Stimulated activated CD4-positive, alpha-beta T cell treated with anti-CD3 and anti-CD28 coated beads, Interleukin-4, amount 100 ng/mL, for 4 hours (primary cell): ENCODE results near the gene TYMS.
A peak's percentile ranks its signal among the peaks of the same experiment; 100 is the strongest.

Experiments used
- DNase-seq, 2 experiments: peaks; one replicate each; pipeline ENCODE4 v3.0.0-alpha.2; 2020

The TYMS gene

DNA sequence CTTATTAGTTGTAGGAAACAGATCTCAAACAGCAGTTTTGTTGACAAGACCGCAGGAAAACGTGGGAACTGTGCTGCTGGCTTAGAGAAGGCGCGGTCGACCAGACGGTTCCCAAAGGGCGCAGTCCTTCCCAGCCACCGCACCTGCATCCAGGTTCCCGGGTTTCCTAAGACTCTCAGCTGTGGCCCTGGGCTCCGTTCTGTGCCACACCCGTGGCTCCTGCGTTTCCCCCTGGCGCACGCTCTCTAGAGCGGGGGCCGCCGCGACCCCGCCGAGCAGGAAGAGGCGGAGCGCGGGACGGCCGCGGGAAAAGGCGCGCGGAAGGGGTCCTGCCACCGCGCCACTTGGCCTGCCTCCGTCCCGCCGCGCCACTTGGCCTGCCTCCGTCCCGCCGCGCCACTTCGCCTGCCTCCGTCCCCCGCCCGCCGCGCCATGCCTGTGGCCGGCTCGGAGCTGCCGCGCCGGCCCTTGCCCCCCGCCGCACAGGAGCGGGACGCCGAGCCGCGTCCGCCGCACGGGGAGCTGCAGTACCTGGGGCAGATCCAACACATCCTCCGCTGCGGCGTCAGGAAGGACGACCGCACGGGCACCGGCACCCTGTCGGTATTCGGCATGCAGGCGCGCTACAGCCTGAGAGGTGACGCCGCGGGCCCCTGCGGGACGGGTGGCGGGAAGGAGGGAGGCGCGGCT is at the start of gene TYMS:
Gene TYMS, plus strand, starts transcription at position 343 of the 690 bp plus-strand sequence. Its CDS starts 90 bp downstream, at position 433.
- DNase-seq: peak in 1 of 2 experiments; percentile 21

DNA sequence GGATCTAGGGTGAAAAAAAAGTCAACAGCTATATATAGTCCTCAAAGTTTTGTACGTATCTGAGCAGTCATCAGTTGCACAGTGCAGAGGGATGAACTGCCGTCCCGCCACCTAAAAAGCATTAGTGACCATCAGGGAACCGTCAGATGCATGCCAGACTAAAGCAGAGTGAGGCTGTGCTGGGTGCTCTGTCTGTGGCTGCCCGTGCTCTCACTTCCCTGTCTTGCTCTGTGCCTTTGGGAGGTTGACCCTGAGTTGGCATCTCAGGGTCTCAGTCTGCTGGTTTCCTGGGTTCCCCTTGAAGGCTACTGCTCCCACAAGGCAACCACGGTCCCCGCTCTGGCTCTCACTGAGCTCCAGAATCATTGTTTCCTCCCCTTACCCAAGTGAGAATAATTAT is 49.5 kb upstream of the TYMS start:
- no peak for DNase-seq

DNA sequence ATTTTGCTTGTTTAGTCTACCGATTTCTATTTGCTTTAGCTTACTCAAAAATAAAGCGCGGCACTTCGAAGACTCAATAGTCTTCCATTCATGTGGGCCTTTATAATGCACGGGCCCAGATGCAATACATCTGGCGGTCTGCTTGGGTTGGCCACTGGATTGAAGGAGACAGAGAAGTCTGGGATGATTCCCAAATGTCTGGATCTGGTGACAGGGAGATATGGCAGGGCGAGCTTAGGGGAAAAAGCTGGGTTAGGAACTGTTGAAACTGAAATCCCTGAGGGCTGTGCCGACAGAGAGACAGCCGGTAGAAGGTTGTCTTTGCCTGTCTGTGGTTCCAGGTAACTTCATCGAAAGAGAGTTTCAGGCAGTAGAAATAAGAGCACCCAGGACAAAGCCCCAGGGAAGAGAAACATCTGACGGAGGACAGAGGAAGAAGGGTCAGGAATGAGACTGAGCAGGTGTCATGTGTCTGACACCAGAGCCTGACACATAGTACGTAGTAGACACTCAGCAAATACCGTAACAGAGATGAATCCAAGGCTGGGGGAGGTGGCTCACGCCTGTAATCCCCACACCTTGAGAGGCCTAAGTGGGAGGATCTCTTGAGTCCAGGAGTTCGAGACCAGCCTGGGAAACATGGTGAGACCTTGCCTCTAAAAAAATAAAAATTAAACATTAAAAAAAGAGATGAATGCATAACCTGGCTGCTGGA is 47.1 kb upstream of the TYMS start:
- no peak for DNase-seq

DNA sequence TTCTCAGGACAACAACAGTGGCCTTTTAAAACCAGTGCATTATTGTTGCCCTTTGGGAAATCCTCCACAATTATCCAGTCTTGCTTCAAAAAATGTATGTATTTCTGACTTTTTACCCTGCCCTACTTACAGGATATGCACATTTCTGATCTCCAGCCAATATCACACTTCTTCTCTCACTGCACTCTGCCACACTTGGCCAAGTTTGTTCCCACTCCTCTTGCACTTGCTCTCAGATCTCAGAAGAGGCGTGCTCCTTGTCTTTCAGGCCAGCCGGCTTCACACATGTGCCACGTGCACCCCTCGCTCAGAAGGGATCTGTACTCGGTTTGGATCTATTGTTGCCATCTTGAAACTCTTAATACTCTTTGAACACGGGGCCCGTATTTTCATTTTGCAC is 45.3 kb upstream of the TYMS start:
- DNase-seq: no peak

DNA sequence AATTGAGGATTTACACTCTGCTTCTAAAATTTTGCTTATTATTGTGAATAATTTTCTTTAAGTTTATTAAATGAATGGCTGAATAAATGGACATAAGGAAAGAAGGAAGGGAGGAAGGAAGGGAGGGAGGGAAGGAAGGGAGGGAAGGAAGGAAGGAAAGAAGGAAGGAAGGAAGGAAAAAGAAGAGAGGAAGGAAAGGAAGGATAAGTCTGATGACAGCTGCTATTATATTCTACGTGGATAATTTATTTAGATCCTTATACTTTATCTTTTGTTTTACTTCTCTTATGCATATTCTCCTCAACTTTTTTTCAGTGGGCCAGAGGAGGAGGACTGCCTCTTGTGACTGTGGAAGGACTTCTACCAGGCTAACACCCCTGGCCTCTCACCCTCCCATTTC is 43.3 kb upstream of the TYMS start:
- no peak for DNase-seq

DNA sequence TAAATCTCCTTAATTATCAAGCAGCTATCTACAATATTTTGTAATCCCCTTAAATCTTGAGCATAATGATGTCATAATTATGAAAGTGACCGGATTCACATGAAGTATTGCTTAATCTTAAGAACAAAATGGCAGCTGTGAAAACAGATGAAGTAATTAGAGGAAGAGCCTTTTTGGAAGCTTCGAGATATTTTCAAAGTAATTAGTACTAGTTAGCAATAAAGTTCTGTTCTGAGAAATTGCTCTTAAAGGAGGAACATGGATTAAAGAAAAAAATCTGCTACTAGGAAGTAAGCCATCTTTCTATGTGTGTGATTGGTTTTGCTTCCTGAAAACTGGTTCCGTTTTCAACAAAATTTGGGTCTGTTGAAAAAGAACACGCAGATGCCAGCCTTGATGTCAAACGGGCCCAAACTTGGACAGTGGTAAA is 42.3 kb upstream of the TYMS start:
- DNase-seq: no peak

GRCh38 chr18:615773-616172 is 41.7 kb upstream of the TYMS start:
- no peak for DNase-seq

- no peak for DNase-seq
Measured at GRCh38 chr18:616380-616995, 41.0 kb upstream of the TYMS start.

DNA sequence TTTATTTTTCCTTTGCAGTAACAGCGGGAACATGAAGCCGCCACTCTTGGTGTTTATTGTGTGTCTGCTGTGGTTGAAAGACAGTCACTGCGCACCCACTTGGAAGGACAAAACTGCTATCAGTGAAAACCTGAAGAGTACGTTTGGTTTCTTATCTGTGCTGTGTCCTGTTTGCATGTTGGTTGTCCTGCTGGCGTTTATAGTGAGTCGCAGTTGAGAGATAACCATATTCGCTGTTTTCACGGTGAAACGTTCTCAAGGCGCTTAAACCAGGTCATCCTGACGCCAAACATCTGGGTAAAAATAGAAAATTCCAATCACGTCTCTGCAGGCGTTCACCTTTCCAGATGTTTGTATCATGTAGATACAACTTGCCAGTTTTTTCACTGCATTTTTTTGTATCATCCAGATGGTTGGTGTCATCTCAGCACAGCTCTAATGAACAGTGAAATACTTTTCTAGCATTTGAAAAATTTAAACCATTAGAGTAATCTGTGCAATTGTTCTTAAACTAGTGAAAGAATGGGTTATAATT is 39.4 kb upstream of the TYMS start:
- DNase-seq: no peak

GRCh38 chr18:618618-619017 is 38.8 kb upstream of the TYMS start:
- no peak for DNase-seq

DNA sequence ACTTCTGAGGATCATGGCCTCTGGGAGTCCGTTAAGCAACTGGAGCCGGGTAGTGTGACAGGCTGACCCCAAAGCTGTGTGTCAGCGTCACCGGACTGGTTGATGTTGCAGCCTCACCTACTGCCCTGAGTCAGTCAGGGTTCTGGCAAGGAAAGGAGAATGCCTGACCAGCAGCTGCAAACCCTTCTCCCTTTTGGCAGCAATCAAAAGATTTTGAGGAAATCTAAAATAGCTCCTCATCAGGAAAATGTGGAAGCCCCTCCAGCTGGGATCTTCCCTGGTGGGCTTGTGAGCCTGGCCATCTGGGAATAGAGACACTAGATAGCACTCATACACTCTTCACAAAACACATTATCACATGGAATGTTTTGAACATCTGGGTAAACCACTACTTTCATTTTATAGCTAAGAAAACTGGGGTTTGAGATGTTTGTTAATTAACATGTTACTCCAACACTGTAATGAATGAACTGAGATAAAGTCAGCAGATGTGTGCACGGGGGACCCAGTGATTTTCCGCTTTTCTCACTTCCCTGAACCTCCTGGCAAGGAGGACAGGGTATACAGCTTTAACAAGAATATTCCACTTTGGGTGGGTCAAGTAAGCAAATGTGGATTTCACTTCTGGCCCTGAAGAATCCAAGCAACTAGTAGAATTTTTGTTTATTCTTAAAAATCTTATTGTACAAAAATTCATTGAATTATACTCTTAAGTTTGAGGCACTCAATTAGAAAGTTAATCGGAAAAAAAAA is 36.0 kb upstream of the TYMS start:
- no peak for DNase-seq

DNA sequence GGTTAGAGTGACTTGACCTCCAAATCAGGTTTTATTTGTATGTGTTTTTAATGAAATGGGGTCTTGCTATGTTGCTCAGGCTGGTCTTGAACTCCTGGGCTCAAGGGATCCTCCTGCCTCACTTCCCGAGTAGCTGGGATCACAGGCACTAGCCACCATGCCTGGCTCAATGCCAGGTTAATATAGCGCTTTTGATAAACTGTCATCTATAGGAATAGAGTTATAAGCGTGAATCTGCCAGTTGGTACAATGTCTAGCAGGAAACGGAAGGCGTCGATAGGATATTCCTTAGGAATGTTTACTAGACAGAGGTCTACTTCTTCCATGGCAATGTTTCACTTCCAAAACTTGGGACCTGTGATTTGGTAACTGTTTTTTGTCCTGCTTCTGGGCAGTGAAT is 35.2 kb upstream of the TYMS start:
- no peak for DNase-seq

DNA sequence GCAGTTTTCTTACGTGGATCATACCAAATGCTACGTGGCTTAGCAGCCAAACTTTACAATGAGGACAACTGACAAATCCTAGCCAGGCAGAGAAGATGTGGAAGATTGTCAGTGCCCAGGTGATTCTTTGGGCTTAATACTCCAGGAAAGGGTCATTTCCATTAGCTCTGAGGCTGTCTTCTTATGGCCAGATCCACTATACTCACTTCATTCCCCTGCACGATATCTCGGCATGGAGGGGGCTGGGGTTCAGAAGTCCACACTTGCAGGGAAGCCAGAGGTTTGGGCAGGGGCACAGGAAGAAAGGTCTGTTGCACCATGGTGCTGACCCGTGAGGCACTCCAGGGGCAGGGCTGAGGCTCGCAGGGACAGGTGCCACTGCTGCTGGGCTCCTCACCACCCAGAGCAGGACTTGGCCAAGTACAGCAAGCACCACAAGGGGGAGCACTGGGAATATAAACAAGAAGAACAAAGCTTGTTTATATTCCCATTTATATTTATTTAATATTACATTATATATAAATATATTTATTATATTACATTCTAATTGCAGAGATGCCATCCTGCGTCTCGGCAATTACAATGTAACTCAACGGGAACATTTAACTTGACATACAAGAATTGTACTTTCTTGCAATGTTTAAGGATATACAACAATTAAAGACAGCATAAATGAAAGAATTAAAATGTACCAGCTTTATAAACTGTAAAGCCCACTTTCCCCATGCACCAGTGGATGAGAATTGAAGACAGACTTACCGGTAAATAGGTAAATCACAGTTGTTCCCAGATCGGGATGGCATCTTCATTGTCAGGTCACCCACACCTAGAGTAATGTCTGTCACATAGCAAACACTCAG is 33.5 kb upstream of the TYMS start:
- peak; percentile 51 to 54 for DNase-seq

DNA sequence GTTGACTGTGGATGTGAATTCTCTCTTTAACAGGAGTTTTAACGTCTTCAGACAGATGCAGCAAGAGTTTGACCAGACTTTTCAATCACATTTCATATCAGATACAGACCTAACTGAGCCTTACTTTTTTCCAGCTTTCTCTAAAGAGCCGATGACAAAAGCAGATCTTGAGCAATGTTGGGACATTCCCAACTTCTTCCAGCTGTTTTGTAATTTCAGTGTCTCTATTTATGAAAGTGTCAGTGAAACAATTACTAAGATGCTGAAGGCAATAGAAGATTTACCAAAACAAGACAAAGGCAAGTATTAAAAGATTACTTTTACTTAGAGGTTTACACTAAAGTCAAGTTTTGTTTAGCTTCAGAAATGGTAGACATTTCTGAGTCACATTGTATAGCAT is 30.2 kb upstream of the TYMS start:
- no peak for DNase-seq

DNA sequence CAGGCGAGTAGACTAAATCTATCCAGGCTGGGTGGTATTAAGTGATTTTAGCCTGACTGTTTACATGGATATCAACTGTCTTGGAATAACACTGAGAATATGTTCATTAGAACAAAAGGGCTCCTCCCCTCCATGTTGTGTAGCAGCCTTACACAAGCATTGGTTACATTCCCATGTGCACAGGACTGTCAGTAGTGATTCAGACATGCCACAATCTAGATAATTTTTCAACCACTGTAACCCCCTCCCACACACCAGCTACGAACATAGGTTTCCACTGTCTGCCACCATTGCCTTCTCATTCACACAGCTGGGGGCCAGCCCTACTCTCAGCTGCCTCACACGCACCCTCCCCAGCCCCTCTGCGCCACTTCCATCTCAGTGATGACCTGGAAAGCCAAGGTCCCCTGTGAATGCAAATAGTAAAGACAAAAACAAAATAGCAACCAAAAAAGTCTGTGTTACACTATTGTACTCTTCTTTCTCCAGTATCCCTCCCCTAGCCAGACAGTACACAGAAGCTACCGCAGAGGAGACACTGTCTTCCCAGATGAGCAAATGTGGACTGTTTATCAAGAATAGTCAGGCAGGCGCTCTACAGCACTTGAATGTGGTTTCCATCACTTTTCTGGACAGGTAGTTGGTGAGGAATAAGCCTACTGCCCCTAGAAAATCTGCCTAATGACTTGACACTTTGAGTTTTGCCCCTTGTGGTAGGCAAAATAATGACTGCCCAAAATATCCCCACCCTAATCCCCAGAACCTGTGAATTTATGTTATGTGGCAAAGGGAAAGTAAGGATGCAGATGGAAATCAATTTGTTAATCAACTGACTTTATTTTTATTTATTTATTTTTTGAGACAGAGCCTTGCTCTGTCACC is 27.9 kb upstream of the TYMS start:
- peak in 1 of 2 experiments; percentile 5 for DNase-seq

GRCh38 chr18:631560-631959 is 25.9 kb upstream of the TYMS start:
- no peak for DNase-seq

DNA sequence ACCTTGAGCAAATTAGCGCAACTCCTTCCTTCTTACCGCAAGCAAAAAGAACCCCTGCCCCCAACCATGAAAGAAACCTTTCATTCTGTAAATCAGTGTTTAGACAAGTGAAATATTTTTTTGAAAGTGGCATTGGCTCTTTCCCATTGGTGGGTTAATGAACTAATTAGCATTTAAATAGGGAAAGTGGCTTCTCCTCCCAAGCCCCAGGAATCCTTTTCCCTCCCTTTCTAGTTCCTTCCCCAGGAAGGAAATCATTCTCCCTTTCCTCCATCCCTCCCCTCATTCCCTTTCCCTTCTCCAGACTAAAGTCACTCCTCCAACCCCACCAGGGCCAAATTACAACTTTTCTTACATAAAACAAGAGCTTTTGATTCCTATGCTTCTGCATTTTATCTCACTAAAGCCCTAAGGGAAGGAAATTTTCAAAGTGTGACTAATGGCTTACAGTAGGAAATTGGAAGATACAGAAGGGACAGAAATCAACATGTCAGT is 22.9 kb upstream of the TYMS start:
- no peak for DNase-seq

DNA sequence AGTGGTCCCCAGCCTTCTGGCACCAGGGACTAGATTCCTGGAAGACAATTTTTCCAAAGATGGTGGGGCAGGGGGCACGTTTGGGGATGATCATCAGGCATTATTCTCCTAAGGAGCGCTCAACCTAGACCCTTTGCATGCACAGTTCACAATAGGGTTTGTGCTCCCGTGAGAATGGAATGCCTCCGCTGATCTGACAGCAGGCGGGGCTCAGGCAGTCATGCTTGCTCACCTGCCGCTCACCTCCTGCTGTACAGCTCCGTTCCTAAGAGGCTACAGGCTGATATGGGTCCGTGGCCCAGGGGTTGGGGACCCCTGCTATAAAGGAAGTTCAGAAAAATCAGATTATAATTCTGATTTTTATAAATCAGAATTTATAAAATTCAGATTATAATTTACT is 22.3 kb upstream of the TYMS start:
- no peak for DNase-seq

DNA sequence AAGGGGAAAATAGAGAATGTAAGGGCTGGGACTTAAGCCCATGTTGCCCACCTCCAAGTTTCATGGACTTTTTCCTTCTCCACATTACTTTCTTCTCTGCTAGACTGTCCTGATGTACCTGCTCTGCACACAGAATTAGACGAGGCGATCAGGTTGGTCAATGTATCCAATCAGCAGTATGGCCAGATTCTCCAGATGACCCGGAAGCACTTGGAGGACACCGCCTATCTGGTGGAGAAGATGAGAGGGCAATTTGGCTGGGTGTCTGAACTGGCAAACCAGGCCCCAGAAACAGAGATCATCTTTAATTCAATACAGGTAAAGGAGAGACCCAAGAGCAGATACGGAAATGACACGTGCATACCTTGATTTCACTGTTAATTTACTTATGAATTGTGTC is 16.2 kb upstream of the TYMS start:
- no peak for DNase-seq

DNA sequence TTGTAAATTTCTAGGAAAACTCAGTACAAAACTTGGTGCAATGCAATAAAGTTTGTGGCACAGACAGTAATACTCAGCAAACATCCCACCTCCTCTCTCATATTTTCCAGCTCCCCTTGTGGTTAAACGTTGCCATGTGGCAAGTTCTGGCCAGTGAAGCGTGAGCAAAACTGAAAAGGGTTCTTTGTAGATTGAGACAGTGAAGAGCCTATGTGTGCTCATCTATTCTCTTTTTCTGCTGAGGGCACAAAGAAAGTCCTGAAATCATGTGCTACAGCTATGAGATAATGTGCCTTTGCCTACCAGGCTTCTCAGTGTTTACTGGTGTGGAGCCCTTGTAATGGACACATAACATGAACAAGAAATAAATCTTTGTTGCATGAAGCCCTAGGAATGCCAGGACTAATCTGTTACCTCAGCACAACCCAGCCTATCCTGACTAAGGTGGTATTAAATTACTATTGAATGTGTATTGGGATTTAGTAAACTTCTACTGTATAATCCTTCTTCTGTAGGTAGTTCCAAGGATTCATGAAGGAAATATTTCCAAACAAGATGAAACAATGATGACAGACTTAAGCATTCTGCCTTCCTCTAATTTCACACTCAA is 13.0 kb upstream of the TYMS start:
- no peak for DNase-seq
